Measurements from ENCODE around the gene STK25. TPM values are rescaled to one million over a fixed set of nuclear protein-coding genes. Genes with fewer than 3 reads are reported as not detected.

The STK25 gene
- total RNA-seq: 236 and 286 TPM in 2 replicates
- polyA plus RNA-seq: 715 and 879 TPM in 2 replicates
- polyA plus RNA-seq (2011; cell fraction: cytosol; rRNA removed): 471 and 517 TPM in 2 replicates
- 987 and 1,149 TPM in 2 replicates for polyA plus RNA-seq (2011; cell fraction: nucleus; rRNA removed)
- polyA plus RNA-seq (2012): 309 and 348 TPM in 2 replicates
- polyA minus RNA-seq: 491 and 545 TPM in 2 replicates
- polyA minus RNA-seq (2011; cell fraction: cytosol; rRNA and poly(A)+ RNA removed): 48.3 TPM
- 226 and 241 TPM in 2 replicates for polyA minus RNA-seq (2011; cell fraction: nucleus; rRNA and poly(A)+ RNA removed)
- percentile 67 among the genes with signal in this experiment for Bru-seq, nascent RNA
- BruChase-seq, experiment 1, labeled RNA remaining after a 6-hour chase: percentile 89 among the genes with signal in this experiment
- BruChase-seq, experiment 2, labeled RNA remaining after a 2-hour chase: percentile 90 among the genes with signal in this experiment
- long read RNA-seq, full-length matches to known transcripts: 598 of 788 reads
- long read RNA-seq, partial matches to known transcripts: 68 of 788 reads
- long read RNA-seq, other reads (novel, unspliced or antisense): 122 of 788 reads

DNA sequence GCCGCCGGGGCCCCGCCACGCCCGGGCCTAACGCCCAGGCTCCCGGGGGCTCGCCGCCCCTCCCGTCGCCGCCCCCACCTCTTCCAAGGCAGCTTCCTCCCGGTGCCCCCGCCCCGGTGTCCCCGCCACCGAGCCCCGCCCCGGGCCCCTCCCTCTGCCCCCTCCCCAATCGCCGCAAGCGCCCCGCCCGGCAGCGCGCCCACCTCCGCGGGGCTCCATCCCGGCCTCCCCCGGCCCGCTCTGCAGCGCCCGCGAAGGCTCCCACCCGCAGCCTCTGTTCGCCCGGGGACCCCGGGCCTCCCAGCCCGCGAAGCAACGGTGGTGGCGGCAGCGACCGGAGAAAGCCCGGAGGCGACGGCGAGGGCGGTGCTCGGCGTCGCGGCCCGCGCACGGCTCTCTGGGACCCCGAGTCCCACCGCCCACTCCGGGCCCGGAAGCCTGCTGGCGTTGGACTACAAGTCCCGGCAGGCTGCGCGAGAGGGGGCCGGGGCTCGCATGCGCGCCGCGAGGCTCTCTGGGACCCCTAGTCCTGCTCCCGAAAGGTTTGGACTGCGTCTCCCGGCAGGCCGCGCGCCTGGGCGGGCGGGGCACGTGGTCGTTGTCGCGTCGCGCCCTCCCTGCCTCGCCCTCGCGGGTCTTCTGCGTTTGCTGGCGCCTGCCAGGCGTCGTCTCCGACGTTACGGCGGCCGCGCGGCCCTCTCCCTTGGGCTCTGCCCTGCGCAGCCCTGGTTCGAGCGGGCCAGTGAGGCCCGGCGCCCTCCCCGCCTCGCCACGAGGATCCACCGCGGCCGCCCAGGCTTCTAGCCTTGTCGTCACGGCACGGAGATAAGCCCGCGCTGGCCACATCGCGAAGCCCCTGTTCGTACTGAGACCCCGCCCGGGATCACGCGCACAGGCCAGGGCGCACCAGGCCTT lies at the start of gene STK25:
STK25 (minus strand) TSS at position 345 of the 915 bp plus-strand sequence. CDS start 549 bp downstream, outside the sequence.
- Histone ChIP-seq H3K36me3 (ENCODE audit: control insufficient read depth in 2 of 2, extremely low read depth in 1 of 2, insufficient read depth in 2 of 2, low read length in 2 of 2) (peaks cover 0 to 5% of the 10 kb centered on the region in 2 experiments), H4K20me1 (replicated peaks; ENCODE audit: control insufficient read depth, extremely low read depth, insufficient read depth, low read length) (no peaks in the 10 kb centered on the region), H3K27me3 (ENCODE audit: control insufficient read depth in 2 of 2, insufficient read depth in 2 of 2, low read length in 2 of 2) (no peaks in the 10 kb centered on the region), H3K79me2 (ENCODE audit: control insufficient read depth, insufficient read depth, low read length) (peaks cover 44% of the 10 kb centered on the region), H3K27ac (ENCODE audit: insufficient read depth, low read depth, low read length) (peak within 1 kb of the TSS; percentile 14), H3K4me2 (ENCODE audit: insufficient read depth, low read length) (peak within 1 kb of the TSS; percentile 60), H3K9me1 (replicated peaks; ENCODE audit: control insufficient read depth, extremely low read depth, insufficient read depth, low read length) (no peaks in the 10 kb centered on the region), H2AFZ (ENCODE audit: low read depth, low read length) (peak within 1 kb of the TSS; percentile 51), H3K9me3 (replicated peaks; ENCODE audit: control insufficient read depth, insufficient read depth, low read length) (no peaks in the 10 kb centered on the region), H3K4me3 (replicated peaks in 1 of 3; ENCODE audit: insufficient read depth in 1 of 3, low read depth in 1 of 3, low read length in 3 of 3) (peak within 1 kb of the TSS; percentile 55 to 84 (median 77)), H3K4me1 (ENCODE audit: control insufficient read depth, extremely low read depth, insufficient read depth, low read length) (peaks cover 16% of the 10 kb centered on the region), H3K9ac (replicated peaks; ENCODE audit: extremely low read depth, insufficient read depth, low read length) (peak within 1 kb of the TSS; percentile 79)
- TF ChIP-seq POLR2A (IDR thresholded peaks at IDR 0.05; ENCODE audit: low read depth, low read length): peak; percentile 88
- peak; percentile 81 for TF ChIP-seq MYC (IDR thresholded peaks at IDR 0.05; ENCODE audit: low read depth, low read length)
- no peak for TF ChIP-seq EZH2 (IDR thresholded peaks at IDR 0.05; ENCODE audit: borderline replicate concordance, low read depth, low read length, severe bottlenecking)
- TF ChIP-seq POLR2AphosphoS5 (IDR thresholded peaks at IDR 0.05; ENCODE audit: insufficient read depth, low read depth, low read length): peak; percentile 97
- TF ChIP-seq, protein P1, sequence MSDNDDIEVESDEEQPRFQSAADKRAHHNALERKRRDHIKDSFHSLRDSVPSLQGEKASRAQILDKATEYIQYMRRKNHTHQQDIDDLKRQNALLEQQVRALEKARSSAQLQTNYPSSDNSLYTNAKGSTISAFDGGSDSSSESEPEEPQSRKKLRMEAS (IDR thresholded peaks at IDR 0.05; ENCODE audit: insufficient read depth, insufficient read length): peak; percentile 99
- intact Hi-C loops (cut with micrococcal nuclease): loop anchor here (1.0 to 10.0 kb wide), 8 partner anchors 39 to 366 kb away; partner anchors contain the start of genes ATG4B, BOK, D2HGDH and FARP2
- no TSS peak for BruUV-seq (replicated peaks)
- ChIA-PET POLR2A (no interaction called here), CTCF (interaction anchor here (1.0 to 2.2 kb wide), 5 partner anchors 39 to 150 kb away, joined by 3 to 15 read pairs (median 6); partner anchors contain the start of gene BOK)
- DNase-seq (ENCODE audit: low read depth, low spot score): peak; percentile 98
- peak; percentile 97 for FAIRE-seq
- dilution Hi-C loops (cut with MboI; ENCODE audit: extremely low pct_ligation_motif_present, low sequenced_read_pairs): no loop called here
